Loucy (cell line): ENCODE measurements around the gene EPN1.

Source experiments
- EZH2phosphoT487 ChIP-seq: fragments of 200-600 bp; IDR thresholded peaks from 2 replicates; pipeline ENCODE4 v1.6.1; 2018; ENCODE audit warnings: antibody characterized with exemption, mild to moderate bottlenecking, moderate library complexity, borderline replicate concordance
- TF ChIP-seq, protein P1 (sequence below): fragments of 200-600 bp; sonication (generic); conservative IDR thresholded peaks from 2 replicates; pipeline ENCODE4 v1.5.1; 2014; ENCODE audit warnings: mild to moderate bottlenecking, antibody characterized with exemption, low read length

GRCh38 chr19:55677572-55678028 lies 2.6 kb downstream of the EPN1 start:
- TF ChIP-seq, protein P1, sequence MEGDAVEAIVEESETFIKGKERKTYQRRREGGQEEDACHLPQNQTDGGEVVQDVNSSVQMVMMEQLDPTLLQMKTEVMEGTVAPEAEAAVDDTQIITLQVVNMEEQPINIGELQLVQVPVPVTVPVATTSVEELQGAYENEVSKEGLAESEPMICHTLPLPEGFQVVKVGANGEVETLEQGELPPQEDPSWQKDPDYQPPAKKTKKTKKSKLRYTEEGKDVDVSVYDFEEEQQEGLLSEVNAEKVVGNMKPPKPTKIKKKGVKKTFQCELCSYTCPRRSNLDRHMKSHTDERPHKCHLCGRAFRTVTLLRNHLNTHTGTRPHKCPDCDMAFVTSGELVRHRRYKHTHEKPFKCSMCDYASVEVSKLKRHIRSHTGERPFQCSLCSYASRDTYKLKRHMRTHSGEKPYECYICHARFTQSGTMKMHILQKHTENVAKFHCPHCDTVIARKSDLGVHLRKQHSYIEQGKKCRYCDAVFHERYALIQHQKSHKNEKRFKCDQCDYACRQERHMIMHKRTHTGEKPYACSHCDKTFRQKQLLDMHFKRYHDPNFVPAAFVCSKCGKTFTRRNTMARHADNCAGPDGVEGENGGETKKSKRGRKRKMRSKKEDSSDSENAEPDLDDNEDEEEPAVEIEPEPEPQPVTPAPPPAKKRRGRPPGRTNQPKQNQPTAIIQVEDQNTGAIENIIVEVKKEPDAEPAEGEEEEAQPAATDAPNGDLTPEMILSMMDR: no peak
- no peak for TF ChIP-seq EZH2phosphoT487
